Stimulated activated CD4-positive, alpha-beta T cell treated with anti-CD3 and anti-CD28 coated beads, Interleukin-12 subunit alpha, Interleukin-12 subunit beta, amount 100 ng/mL, for 4 hours (primary cell): ENCODE measurements around the gene MYH15.
"Not testable (repeated sequence)": the region's sequence is repeated elsewhere in the genome, so short reads cannot be mapped to it uniquely, and the experiment has no call there.

ENCODE experiments used
- DNase-seq: peaks from one replicate; pipeline ENCODE4 v3.0.0-alpha.2; 2020

Gene MYH15

DNA sequence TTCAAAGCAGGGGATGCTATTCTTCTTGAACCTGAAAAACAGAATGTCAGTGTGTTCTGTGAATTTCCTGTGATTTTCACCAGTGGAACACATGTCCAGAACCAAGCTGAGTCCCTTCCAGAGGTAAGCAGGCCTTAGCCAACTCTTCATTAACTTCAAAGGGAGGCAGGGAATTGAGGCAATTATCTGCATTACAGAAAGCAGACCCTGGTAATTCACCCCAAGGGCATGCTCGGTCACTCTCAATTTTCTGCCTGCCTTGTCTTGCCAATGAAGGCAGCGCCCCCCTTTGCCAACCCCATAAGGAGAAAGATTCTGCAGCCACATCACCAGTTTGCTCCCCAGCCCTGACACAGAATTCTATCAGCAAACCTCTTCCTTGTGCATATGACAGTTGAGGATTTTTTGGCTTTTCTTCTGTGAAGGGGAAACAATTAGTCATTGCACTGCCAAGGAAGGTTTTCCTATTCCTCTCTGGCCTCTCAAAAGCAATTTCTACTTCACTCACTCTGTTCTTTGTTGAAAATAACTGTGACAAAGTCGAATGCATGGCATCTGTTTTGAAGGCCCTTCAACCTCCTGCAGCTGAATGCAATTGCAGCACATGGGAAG is 128.8 kb downstream of the MYH15 start:
- no peak for DNase-seq

DNA sequence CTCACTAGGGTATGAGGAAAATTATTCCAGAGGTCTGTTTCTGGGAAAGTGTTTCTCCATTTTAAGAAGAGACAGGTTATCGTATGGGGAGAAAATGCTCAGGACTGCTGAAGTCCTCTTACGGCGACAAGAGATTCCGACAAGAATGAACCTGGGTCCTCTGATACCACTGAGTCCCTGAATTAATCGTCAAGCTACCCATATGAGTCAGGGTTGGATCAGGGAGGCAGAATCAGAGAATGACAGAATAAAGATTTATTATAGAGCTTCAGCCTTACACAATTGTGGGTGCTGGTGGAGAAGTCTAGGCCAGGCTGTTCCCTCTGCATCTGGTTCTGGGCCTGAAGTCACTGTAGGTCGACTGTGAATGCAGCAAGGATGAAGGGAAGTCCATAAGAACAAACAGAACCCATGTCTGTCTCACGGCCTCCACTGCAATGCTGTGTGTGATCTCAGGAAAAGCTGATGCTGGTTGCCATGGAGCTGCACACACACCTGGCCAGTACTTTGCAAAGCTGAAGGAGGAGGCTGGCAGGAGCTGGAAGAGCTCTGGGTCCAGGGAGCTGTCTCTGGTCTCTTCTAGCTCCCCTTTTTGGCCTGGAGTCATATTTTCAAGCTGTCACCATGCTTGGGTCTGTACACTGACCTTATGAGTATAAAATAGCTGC is 130.1 kb downstream of the MYH15 start:
- DNase-seq: no peak

DNA sequence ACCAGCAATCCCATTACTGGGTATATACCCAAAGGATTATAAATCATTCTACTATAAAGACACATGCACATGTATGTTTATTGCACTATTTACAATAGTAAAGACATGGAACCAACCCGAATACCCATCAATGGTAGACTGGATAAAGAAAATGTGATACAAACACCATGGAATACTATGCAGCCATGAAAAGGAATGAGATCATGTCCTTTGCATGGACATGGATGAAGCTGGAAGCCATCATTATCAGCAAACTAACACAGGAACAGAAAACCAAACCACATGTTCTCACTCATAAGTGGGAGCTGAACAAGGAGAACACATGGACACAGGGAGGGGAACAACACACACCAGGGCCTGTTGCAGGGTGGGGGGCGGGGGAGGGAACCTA is 131.4 kb downstream of the MYH15 start:
- not testable (repeated sequence) for DNase-seq

DNA sequence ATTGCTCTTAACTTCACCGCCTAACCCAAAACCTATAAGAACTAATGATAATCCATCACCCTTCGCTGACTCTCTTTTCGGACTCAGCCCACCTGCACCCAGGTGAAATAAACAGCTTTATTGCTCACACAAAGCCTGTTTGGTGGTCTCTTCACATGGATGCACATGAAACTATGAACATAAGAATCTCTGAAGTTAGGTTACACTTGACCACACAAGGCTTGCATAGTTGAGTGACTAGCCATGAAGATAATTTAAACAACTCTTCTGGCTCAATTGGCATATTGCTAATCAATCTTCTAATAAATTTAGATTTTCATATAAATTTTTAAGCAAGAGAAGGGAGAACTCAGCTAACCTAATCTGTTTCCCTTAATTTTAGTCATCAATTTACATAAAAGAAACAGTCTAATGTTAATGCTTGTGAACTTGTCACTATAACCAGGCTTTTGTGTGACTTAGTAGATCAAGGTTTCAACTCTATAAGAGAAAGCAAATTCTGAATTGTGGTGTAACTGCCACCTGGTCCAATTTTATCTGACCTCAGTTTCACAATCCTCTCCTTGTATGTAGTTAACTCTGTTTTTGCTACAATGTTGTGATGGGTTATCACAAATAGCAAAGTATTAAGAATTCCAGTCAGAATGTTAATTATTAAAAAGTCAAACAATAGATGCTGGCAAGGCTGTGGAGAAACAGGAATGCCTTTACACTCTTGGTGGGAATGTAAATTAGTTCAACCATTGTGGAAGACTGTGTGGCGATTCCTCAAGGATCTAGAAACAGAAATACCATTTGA is 132.0 kb downstream of the MYH15 start:
- no peak for DNase-seq

DNA sequence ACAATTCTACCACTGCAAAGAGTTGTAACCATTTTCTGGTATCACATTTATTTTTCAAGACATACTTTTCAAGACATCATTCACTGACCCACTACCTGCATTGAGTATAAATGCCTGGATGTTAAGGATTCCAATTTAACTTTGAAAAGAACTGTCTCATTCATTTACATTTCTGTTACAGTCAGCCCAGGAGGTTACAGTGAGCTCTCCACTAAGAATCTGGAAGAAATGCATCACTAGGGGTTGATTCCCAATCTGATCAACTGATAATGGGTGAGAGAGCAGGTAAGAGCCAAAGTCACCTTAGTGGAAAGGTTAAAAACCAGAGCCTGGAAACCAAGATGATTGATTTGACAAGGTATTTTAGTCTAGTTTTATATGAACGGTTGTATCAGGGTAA is 133.0 kb downstream of the MYH15 start:
- DNase-seq: no peak

DNA sequence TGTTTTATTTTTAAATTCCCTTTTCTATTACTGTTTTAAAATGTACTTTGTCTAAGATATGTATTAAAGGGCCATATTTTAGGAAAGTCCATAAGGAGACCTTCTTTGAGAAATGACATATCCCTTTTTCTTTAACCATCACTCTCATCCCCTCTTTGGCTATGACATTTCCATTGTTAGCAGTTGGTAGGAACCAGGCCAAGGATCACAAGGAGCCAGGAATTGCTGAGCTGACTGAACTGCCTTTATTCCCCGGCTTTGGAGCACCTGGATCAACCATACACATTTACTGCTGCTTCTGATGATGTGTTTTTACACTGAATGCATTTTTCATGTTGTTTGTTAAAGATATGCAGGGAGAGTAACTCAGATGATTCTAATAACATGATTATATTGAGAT is 134.4 kb downstream of the MYH15 start:
- no peak for DNase-seq

DNA sequence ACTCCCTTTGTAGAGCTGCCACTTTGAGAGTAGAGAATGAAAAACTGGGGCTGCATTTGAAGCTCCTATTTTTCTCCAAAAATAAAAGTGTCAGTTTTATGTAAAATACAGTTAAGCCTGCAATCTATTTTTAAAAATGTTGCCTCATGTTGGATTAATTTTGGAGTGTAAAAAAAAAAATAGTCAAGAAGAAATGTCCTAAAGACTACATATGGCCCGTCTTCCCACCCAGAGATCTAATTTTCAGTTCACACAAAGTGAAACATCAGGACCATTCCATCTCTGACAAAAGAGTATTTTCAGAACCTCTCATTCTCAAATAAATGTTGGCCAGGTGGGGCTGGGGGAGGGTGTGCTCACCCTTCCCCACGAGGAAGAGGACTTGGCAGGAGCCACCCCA is 151.4 kb downstream of the MYH15 start:
- DNase-seq: no peak

DNA sequence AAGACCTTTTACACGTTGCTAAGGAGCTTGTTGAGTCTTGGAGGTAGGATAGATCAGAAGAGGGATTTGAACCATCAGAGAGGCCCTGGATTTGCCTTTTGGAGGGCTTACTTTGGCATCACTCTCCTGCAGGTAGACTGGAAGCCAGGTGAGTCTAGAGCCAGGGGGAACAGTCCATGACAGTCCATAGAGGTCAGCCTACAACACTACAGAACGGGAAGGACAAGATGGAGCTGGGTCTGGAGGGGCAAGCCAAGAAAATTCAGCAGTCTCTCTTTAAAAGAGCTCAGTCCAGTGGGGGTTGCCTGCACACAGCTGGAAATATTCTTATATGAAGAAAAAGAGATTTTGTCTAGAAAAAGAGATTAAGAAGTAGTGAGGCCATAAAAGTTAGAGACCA is 153.4 kb downstream of the MYH15 start:
- no peak for DNase-seq

DNA sequence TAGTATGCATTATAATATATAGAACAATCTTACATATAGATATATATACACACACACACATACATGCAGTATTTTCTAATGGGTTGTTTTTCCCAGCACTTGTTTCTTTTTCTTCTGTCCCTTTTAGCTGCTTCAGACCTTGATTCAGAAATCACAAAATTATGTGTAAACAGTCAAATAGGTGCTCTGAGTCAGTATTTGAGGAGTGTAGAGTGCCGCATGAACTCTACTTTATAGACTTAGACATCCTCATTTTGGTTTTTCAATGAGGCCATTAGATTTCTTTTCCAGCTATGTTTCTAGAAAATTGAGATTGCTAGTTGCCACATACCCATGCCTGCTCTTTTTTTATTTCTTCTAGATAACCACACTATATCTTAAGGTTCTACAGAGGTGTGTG is 155.8 kb downstream of the MYH15 start:
- no peak for DNase-seq

DNA sequence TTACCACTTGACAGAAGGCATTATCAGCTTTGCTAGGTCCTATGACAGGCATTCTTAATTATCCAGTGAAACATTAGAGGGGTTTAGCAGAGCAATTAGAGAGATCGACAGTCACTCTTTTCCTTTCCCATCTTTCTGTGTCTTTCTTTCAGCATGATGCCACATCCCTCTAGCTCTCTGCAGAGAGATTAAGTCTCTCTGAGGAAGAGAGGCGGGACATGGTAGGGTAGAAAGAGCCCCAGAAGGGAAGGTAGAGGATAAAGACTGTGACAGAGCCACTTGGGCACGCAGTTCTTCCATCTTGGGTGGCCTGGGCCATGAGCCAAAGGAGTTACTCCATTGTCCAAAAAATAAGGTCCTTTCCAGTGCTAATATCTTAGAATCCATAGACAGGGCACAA is 158.2 kb downstream of the MYH15 start:
- no peak for DNase-seq

DNA sequence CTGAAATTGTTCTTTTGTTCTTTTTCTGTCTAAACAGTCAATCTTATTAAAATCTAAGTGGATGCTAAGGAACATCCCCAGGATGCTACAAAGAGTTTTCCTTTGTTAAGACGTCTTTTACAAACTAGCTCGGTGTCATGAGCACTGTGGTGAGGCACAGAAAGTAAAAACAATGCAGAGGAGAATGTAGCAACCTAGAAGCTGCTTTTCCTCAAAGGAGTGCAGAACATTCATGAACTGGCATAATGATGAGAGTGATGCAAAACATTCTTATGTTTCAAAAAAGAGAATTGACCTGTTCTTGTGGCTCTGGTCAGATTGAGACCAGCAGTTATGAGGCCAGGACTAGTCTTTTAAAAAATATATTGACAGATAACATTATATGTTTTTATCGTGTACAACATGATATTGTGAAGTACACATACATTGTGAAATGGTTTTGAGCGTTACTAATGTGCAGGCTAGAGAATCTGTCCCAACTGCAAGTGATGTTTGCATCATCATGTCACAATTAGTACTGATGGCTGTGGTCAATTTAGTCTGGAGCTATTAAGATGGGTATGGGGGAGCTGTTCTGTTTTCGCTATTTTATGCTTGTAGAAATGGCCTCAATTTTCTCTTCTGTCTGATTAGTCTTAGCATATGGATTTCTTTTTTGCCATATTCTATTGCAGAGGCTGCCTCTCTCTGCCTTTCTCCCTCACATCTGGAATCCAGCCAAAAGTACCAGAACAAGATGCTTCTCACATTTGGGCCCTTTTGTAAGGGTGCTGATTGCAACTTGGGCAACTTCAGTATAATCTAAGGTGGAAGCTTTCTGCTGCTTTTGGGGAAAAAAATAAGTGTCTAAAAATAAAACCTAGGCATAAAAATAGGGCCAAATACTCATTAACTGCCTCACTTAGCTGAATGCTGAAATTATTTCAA is 163.8 kb downstream of the MYH15 start:
- DNase-seq: no peak

DNA sequence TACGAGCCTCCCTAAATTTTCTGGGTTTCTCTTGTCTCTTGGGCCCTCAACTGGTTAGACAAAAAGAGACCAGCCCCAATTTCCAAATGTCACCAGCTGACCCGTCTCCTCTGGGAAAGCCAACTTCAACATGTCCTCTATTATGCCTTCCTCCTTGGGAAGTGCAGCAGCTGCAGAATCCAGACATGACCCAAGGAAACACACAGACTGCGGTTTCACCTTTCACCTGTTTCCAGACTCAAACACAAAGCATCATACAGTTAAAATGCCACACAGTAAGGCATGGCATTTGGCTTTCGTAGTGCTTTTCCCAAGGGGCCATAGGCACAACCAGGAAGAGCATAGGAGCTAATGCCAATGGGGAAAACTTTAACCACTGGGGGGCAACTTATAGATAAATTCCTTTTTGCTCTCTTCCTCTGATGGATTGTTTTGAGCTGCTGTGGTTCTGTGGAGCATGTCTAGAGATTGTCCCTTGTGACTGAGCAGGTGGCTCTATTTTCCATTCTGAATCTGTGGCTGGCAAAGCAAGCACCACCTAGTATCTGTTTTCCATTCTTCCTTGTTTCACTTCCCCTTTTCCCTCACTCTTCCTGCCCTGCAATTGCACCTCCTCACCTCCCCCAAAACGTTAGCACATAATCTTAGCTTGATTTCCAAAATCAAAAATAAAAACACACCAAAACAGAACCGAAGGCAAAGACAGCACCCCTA is 164.7 kb downstream of the MYH15 start:
- DNase-seq: no peak

DNA sequence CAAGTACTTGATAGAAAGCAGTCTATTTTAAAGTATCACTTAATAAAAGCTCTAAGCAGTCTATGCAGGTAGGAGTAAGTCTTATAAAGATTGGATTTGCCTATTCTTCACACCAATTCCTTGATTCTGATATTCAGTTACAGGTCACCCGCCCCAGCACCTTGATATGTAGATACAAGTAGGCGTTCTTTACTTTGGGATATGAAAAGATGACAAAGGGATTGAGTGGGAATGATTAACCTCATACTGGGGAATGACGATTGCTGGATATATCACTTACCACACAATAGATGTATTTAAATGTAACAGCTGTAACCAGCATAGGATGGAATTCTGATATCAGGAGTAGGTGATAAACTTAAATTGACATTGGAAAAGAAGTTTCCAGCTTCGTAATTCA is 166.9 kb downstream of the MYH15 start:
- no peak for DNase-seq

DNA sequence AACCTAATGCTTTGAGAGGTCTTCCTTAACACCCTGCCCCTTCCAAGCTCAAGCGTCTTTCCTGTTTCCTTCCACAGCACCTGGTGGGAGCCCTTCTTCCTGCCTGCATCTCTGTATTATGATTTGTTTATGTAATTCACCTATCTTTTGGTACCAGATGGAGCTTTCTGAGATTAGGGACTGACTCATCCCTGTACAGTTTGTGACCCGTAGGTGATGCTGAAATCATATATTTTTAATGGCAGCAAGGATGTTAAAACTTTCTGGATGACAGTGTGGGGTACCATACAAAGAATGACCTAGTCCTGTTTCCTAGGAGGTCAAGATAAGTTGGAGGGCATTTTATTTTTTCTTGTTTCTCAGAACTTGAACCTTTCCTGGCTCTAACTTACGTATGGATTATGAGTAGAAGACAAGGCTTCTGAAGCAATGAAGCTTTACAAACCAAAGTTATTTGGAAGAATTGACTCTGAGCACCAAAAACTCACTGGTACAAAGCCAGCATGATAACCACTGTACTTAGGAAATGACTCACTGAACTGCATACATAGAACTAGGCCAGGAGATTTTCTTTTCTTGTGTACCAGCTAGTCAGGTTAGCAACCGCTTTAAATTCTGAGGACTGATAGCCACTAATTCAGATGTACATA is 167.4 kb downstream of the MYH15 start:
- DNase-seq: no peak

DNA sequence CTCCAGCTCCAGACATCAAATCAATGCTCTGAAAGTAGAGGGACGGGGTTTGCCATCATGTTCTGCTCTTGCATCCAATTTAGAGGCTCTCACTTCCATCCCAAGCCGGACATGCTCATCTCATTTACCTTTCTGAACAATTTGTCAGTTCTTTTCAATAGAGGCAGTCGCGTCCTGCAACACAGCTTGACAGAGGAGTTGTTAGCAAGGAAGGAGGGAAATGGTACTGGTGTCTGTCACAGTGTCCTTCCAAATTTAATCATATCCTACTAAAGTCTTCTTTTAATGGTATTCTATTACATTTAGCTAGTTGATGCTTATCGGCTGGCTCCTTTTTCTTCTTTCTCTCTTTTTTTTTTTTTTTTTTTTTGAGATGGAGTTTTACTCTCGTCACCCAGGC is 168.5 kb downstream of the MYH15 start:
- no peak for DNase-seq

DNA sequence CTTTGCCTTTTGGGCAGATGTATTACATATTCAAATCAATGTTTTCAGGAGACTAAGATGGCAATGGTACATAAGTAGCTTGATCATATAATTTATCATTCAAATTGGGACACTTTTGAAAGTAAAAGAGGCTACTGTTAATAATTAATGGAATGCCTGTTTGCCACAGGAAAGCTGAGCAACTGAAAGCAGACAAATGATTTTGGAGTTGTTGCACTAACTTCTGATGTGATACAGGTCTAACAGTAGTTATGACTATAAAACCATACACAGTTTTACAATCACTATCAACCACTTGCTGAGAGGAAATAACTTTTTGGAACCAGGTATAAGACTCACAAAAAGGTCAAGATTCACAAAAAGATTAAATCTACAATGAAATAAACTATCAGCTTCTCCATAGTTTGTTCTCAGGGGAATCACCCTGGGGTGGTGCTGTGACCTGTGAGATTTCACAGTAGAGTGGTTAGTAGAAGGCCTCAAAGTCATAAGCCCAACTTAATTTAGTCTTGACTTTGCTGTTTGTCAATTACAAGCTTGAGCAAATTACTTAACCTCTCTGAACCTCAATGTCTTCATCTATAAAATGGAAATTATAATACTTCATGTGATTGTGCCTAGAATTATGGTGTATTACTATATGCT is 171.4 kb downstream of the MYH15 start:
- DNase-seq: no peak

DNA sequence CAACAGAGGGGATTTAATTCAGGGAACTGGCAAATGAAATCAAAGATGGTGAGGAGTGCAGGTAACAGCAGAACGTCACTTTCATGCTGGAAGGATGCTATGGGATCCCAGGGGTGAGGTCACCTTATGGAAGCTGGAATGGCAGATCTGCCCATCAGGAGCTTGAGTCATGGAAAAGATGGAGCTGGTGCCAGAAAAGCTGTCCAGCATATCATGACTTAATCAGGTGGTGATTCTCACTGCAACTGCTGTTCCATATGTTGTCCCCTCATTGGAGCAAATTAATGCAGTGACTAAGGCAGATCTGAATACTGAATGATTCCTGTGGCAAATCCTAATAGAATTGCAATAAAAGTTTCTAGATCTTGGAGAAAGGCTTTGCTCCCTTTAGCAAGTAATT is 175.7 kb downstream of the MYH15 start:
- DNase-seq: no peak

DNA sequence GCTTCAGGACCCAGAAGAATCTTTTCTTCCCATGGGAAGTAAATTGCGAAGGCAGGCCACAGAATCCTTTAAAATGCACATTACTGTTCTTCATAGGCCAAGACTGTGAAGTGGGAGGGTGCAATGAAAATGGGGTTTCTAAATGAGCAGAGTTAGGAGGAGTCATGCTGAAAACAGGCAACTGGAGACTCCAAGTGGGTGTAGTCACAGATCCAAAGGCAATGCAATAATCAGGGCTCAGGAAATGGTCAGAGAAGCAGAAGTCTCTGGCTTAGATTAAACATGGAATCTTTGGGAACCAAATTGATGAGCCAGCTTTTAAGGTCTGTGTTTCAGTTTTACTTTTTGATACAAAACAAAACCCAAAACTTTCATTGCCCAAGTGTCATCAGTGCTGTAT is 176.4 kb downstream of the MYH15 start:
- DNase-seq: no peak

DNA sequence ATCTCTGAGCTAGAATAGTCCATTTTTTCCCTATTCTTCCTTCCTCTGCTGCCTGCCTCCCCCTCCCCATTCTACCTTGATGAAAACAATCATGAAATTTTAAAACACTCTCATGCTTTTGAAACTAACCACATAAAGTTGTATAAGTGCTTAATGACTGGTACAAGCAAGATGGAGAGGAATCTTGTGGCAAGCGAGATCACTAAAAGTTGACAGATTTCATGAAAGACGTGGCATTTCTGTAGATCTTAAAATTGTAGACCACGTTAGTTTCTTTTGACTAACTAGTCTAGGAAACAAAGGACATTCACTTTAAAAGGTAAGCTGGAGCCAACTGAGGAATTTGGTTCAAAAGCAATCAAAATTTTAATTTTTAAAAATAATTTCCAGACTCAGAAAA is 178.6 kb downstream of the MYH15 start:
- no peak for DNase-seq
